ENCODE results near the gene TRUB1.

Gene TRUB1

GRCh38 chr10:114973997-114974396, 36.0 kb downstream of the TRUB1 start:
- H3K4me3 ChIP-seq (ENCODE audit: low read depth, low read length): no peak overlapping the region

DNA sequence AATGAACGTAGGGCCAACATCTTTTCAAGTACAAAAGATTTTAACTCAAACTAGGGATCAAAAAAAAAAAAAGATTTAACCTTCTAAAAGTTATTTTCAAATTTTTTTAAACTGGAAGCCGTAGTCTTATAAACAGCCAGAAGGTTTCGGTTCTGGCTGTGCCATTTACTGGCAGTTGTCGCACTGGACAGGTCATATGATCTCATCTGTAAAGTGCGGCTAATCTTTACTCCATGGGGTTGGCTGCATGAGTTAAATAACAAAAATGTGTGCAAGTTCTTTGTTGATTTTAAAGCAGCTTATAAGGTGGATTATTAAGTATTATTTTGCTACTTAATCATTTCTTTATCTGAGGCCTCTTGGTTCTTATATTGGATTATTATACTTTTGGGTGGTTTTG, 36.6 kb downstream of the TRUB1 start:
- no peak overlapping the region for H3K4me3 ChIP-seq (ENCODE audit: low read depth, low read length)

GRCh38 chr10:114975091-114975490, 37.1 kb downstream of the TRUB1 start:
- H3K4me3 ChIP-seq (ENCODE audit: low read depth, low read length): no peak overlapping the region

- no peak overlapping the region for H3K4me3 ChIP-seq (ENCODE audit: low read depth, low read length)
These were observed 45.0 kb downstream of the TRUB1 start for GRCh38 chr10:114982989-114983388.

- H3K4me3 ChIP-seq (ENCODE audit: low read depth, low read length): no peak overlapping the region
These were observed 50.0 kb downstream of the TRUB1 start for GRCh38 chr10:114987995-114988394.

DNA sequence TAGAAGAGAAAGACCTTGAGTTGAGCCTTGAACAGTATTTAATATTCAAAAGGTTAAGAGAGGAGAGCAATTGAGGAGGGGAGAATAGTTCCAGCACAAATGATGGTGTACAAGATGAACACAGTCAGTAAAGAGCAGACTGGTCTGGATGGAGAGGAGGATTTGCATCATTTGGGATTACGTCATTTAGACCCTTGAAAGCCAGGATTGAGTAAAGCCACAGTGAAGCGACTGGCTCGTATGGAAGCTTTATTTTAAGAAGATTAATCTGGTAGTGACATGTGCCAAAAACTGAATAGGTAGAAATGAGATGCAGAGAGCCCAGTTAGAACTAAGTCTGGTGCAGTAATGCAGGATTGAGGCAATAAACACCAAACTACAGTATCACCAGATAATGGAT, 52.6 kb downstream of the TRUB1 start:
- H3K4me3 ChIP-seq (ENCODE audit: low read depth, low read length): no peak overlapping the region

GRCh38 chr10:114990991-114991390, 53.0 kb downstream of the TRUB1 start:
- H3K4me3 ChIP-seq (ENCODE audit: low read depth, low read length): no peak overlapping the region

- H3K4me3 ChIP-seq (ENCODE audit: low read depth, low read length): no peak overlapping the region
These were observed 54.3 kb downstream of the TRUB1 start for GRCh38 chr10:114992189-114992775.

DNA sequence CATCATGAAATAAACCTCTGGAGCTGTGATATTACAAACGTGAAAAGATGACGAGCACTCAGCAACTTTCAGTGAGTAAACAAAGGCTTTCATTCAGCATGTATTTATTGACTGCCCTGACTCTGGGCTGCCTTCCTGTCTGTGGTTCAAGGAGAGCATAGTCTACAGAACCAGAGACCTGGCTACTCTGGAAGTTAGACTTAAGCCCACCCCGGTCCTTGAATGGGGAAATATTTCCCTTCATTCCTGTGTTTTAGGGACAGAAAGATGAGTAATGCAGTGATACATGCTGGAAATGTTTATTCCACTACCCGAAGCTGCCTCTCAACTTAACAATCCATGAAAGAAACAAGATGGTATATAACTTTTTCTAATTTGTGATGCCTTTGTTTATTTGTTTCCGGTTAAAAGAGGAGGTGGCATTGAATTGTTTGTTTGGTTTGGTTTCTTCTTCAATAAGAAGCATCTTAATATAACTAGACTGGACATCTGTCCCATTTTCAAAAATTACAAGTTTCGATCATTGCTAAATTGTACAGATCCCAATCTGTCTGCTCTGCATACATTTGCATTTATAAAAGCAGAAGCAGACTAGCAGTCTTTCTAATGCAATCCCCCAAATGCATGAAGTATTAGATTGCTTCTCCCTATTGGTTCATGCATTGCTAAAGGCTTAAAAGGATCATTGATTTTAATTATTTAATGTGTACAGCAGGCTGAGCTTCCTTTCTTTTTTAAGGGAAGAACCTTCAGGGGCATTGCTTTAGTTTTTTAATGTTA, 57.7 kb downstream of the TRUB1 start:
- no peak overlapping the region for H3K4me3 ChIP-seq (ENCODE audit: low read depth, low read length)

DNA sequence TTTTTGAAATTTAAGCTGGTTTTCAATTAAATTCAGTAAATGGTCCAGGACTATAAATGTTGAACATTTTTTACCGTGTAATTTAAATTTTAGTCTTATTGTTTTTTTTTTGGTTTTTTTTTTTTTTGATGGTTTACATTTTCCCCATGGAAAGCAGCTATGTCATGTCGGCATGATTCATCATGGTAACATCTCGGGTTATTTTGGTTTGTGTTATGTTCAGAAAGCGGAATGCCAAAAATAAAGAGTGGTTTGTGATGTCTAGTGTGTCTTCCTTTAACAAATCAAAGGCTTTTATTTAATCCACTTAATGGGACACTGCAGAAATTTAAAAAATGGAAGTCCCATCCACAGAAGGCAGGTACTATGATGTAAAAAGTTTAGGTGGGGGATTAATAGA, 58.5 kb downstream of the TRUB1 start:
- H3K4me3 ChIP-seq (ENCODE audit: low read depth, low read length): no peak overlapping the region

- no peak overlapping the region for H3K4me3 ChIP-seq (ENCODE audit: low read depth, low read length)
These were observed 61.0 kb downstream of the TRUB1 start for GRCh38 chr10:114998993-114999392.

- H3K4me3 ChIP-seq (ENCODE audit: low read depth, low read length): no peak overlapping the region
These were observed 63.7 kb downstream of the TRUB1 start for GRCh38 chr10:115001506-115002381.

DNA sequence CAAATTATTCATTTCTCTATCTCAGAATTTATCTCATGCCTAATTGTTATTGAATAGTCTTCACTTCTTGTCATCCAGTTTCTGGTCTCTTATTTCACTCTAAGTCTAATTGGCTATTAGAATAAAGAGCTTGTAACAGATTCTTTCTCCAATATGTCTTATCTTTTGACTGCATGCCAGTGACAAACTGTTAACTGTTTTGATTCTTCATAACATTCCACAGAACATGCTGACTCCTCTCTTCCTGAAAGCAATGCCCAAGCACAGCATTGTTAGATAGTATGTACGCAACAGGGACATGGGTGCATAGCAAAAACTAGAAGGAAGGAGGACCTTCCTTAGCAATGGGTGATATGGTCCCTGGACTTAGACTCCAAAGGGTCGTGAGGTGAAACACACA, 65.4 kb downstream of the TRUB1 start:
- H3K4me3 ChIP-seq (ENCODE audit: low read depth, low read length): no peak overlapping the region

DNA sequence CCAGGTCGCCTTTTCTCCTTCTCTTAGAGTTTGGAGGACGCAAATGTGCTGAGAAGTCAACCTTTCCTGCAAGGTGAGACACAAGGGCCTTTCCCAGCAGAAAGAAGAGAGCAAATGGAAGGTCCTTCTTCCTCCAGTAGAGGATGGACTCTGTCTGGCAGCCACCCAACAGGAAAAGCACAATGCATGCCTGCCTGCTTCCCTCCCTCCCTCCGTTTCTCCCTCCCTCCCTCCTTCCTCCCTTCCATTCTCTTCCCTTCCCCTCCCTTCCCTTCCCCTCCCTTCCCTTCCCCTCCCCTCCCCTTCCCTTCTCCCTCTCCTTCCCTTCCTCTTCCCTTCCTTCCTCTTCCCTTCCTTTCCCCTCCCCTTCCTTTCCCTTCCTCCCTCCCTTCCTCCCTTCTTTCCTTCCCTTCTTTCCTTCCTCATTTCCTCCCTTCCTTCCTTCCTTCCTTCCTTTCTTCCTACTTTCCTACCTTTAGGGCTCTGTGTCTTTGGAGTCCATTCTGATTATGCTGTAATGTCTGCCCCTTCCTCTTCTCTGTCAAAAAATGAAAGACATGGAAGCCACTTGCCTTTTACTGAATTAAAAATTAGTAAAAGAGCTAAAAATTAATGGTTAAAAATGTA, 66.4 kb downstream of the TRUB1 start:
- no peak overlapping the region for H3K4me3 ChIP-seq (ENCODE audit: low read depth, low read length)

DNA sequence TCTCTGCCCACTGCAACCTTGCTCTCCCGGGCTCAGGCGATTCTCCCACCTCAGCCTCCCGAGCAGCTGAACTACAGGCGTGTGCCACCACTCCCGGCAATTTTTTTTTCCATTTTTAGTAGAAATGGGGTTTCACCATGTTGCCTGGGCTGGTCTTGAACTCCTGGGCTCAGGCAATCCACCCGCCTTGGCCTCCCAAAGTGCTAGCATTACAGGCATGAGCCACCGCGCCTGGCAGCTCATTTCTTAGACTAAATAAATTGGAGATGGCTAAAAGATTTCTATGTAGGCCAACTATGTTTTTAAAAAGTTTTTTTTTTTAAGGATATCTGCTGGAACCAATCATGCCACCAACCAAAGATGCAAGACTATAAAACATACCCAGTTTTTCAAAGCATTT, 67.8 kb downstream of the TRUB1 start:
- H3K4me3 ChIP-seq (ENCODE audit: low read depth, low read length): no peak overlapping the region

DNA sequence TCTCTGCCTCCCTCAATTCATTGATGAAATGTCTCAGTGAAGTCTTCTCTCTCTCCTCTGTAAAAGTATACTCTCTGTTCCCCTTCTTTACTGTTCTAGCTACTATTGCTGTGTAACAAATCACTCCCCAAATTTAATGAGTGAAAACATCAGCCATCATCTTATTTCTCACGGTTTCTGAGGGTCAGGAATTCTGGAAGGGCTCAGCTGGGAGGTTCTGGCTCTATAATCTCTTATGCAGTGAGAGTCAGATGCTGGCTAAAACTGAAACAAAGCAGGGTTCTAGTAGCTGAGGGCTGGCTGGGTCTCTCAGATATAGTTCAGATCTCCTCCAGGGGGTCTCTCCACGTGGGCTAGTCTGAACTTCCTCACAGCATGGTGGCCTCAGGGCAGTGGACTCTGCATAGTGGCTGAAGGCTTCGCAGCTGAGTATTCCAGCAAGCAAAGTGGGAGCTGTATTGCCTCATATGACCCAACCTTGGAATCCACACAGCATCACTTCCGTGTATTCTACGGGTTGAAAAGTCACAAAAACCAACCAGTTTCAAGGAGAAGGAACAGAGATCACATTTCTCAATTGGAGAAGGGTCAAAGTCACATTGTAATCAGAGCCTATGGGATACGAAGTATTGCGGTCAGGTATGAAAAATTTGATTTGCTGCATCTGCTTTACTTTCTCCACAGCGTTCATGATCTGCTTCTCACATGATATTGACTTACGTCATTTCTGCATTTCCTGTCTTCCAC, 80.4 kb downstream of the TRUB1 start:
- no peak overlapping the region for H3K4me3 ChIP-seq (ENCODE audit: low read depth, low read length)

GRCh38 chr10:115020449-115020848, 82.5 kb downstream of the TRUB1 start:
- H3K4me3 ChIP-seq (ENCODE audit: low read depth, low read length): no peak overlapping the region

GRCh38 chr10:115022733-115023132, 84.7 kb downstream of the TRUB1 start:
- H3K4me3 ChIP-seq (ENCODE audit: low read depth, low read length): no peak overlapping the region

DNA sequence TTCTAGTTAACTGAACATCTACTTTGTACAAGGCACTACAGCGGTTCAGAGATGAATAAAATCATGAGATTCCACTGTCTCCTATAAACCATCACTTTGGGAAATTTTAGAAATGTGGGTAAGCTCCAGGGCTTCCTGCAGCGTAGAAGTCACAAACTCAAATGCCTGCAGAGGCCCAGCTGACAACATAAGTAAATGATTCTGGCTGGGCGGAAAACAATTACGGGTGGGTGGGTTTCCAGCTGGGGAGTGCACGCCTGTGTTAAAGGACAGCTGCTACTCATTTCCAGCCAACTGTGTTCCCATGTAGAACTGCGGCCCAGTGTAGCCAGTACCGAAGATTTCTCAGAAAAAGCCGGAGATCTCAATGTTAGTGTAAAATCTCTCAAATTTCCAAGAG, 85.7 kb downstream of the TRUB1 start:
- no peak overlapping the region for H3K4me3 ChIP-seq (ENCODE audit: low read depth, low read length)

DNA sequence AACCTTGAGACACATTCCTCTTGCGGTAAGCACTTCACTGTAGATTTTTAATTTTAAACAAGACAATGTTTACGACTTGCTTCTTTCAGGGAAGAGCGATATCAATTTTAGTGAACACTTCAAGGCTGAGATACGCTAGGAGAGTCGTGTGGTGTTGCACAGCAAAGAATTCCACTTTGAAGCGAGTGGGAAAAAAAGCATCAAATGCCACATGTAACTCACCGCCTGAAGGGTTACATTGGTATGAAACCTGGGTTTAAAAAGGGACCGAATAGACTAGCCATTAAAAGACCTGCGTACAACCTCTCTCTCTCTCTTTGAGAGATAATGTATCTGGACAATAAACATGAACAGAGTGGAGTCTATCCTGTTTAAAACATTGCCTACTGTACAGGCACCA, 86.4 kb downstream of the TRUB1 start:
- no peak overlapping the region for H3K4me3 ChIP-seq (ENCODE audit: low read depth, low read length)

Data from iPS-11a (cell line).